Fibroblast of villous mesenchyme (primary cell): ENCODE measurements around the gene PRIMA1. TPM values are rescaled to one million over a fixed set of nuclear protein-coding genes. Genes with fewer than 3 reads are reported as not detected.
A peak's percentile ranks its signal among the peaks of the same experiment; 100 is the strongest.

Source experiments
- DNase-seq: peaks from one replicate; pipeline ENCODE4 v3.0.0-alpha.2; 2010; ENCODE audit warnings: low read depth
- H3K4me3 ChIP-seq: 2 replicates; pipeline ENCODE4 v1.5.1; 2011; ENCODE audit warnings: low read depth, mild to moderate bottlenecking, low read length
- total RNA-seq: library from RNA; depleted of rRNA; stranded (reverse); fragments of >200 nt; gene quantifications from 2 replicates; pipeline ENCODE4 v1.2.3, GENCODE V29; 2012
- TF ChIP-seq, protein P1 (sequence below): IDR thresholded peaks from 2 replicates; pipeline ENCODE4 v1.5.1; 2012; ENCODE audit warnings: low read depth, mild to moderate bottlenecking, low read length; ENCODE audit not compliant: insufficient read depth

PRIMA1 gene
- total RNA-seq, 1 donor, result not detected

DNA sequence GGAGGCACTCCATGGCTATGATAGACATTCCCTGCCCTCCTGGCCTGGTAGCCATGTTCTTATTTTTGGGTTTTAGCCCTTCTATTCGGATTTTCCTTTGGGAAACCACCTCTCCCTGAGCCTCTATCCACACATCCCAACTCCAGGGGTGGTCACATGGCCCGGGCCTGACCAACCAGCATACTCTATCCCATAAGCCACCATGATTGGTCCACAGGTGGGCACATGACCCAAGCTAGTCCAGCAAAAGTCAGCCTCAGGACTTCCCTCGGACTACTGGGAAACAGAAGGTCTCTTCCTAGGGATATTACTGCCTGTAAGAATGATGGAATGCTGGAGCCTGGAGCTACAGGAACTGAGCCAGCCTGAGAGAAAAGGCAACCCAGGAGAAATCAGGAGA, 12.5 kb downstream of the PRIMA1 start:
- H3K4me3 ChIP-seq, result no peak overlapping the region
- TF ChIP-seq, protein P1, sequence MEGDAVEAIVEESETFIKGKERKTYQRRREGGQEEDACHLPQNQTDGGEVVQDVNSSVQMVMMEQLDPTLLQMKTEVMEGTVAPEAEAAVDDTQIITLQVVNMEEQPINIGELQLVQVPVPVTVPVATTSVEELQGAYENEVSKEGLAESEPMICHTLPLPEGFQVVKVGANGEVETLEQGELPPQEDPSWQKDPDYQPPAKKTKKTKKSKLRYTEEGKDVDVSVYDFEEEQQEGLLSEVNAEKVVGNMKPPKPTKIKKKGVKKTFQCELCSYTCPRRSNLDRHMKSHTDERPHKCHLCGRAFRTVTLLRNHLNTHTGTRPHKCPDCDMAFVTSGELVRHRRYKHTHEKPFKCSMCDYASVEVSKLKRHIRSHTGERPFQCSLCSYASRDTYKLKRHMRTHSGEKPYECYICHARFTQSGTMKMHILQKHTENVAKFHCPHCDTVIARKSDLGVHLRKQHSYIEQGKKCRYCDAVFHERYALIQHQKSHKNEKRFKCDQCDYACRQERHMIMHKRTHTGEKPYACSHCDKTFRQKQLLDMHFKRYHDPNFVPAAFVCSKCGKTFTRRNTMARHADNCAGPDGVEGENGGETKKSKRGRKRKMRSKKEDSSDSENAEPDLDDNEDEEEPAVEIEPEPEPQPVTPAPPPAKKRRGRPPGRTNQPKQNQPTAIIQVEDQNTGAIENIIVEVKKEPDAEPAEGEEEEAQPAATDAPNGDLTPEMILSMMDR, result no peak
- no peak for DNase-seq

DNA sequence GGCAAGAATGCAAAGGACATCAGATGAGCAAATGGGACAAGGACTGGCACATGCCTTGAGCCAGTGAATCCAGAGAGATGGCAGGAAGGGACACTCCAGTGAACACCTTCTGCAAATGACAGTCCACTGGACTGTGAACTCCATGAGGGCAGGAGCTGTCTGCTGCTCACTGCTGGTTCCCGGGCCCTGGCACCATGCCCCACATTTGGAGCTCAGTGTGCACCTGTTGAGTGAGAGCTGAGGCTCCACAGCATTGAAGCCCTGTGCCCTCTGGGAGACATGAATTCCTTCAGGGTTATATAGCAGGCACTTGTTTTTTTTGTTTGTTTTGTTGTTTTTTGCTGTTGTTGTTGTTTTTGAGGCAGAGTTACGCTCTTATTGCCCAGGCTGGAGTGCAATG, 13.1 kb downstream of the PRIMA1 start:
- no peak for DNase-seq
- TF ChIP-seq, protein P1, result no peak
- no peak overlapping the region for H3K4me3 ChIP-seq

DNA sequence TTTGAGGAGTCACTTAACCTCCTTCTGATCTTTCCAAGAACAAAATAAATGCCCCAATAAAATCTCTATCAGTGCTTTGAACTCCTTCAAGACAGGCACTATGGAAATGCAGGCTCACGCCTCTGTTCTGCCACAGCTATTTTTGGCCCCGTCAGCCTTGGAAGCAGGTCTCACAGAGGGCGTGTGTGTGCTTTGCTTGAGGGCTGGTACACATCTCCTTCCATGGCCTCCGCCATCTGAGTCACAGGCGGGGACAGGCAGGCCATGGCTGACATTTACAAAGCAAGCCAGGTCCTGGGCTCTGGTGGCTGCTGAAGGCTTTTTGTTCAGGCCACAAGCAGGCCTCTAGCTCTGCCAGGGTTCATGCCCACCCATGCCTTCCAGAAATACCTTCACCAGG, 16.0 kb downstream of the PRIMA1 start:
- TF ChIP-seq, protein P1, result no peak

DNA sequence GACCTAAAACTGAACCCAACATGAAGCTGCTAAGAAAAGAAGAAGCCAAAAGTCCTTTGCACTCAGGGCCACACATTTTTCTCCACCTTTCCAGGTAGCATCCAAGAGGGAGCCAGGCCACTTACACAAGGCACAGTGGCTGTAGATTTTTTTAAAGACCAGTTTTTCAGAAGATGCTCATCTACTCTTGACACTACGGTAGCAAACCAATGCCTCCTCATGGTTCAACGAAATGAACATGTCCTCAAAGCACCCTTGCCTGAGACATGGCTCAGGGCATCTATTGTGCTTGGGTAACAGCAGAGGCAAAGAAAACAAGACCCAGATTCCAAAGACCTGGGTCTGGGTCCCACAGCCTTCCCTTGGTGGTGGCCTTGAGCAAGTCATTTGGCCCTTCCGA, 22.3 kb downstream of the PRIMA1 start:
- no peak overlapping the region for H3K4me3 ChIP-seq
- no peak for DNase-seq
- TF ChIP-seq, protein P1, result no peak

More for the DNA sequence above, 16.0 kb downstream of the PRIMA1 start:
- no peak for DNase-seq
- no peak overlapping the region for H3K4me3 ChIP-seq

DNA sequence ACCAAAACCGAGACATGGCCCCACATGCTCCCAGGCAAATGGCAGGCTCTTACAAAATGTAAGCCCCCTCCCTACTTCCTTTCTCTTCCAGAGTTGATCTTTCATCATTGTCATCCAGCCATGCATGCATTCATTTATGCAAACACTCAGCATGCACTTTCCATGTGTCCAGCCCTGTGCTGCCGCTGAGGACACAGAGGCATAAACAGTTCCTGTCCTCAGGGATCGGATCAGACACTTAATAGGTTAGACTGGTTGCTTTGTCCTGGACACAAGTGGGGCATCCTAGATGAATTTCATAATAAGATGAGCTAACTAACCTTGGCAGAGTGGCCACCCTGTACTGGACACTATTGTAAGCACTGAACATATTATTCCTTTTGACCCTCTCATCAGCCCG, 23.1 kb downstream of the PRIMA1 start:
- no peak overlapping the region for H3K4me3 ChIP-seq
- TF ChIP-seq, protein P1, result no peak
- DNase-seq, result no peak

DNA sequence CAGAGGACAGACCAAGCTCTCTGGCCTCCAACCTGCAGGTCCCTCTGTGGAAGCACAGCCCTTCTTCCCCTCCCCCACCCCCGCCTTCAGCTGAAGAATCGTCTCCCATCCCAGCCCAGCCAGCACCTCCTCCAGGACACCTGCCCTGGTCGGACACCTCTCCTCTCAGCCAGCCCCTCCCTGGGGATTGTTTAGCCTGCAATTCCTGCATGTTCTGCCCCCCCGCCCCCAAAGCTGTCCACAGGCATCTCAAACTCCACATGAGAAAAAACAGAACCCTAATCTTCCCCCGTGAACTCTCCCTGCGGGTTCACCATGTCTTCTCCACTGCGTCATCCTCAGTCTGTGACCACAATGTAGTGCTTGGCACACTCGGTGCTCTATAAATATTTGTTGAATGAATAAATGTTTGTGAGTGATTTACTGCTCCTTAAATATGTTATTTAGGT, 24.1 kb downstream of the PRIMA1 start:
- TF ChIP-seq, protein P1, result no peak
- no peak overlapping the region for H3K4me3 ChIP-seq
- DNase-seq, result peak; percentile 19

DNA sequence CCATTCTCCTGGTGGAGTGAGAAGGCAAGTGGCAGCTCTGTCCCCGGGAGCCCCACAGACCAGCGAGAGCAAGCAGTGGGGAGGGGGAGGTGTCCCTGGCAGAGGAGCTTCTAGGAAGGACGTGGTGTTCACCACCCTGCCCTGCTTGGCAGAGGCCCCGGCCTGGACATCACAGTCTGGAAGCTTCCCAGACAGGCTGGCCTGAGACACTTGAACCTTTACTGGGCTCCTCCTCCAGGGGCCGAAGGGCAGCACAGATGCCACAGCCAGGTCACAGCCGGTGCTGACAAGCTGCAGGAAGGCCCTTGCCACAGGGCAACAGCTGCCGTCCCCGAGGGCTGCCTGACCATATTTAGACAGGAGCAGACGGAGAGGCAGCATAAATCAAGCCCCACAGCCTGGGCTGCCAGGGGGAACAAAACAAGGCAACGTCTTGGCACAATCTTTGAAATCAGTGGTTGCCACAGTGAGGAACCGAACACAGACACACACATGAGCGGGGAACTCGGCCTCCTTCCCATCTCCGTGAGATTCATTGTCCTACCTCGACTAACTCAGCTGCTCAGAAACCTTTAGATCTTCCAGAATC, 28.5 kb downstream of the PRIMA1 start:
- H3K4me3 ChIP-seq, result no peak overlapping the region
- TF ChIP-seq, protein P1, result no peak
- no peak for DNase-seq
